PFSK-1 (cell line): Measurements from ENCODE around the gene PBX2.

Experiments
- FOXP2 ChIP-seq: optimal IDR thresholded peaks from 2 replicates; pipeline ENCODE3; 2011; ENCODE audit warnings: borderline replicate concordance, control low read depth, inconsistent platforms; ENCODE audit not compliant: insufficient read depth; ENCODE audit errors: extremely low read length, extremely low read depth
- POLR2AphosphoS5 ChIP-seq: IDR thresholded peaks from 2 replicates; pipeline ENCODE4 v1.6.1; 2012; ENCODE audit warnings: low read depth, mild to moderate bottlenecking, control low read depth, low read length, moderate library complexity
- SIN3A ChIP-seq: IDR thresholded peaks from 2 replicates; pipeline ENCODE4 v1.6.1; 2012; ENCODE audit warnings: mild to moderate bottlenecking, low read length, moderate library complexity, borderline replicate concordance; ENCODE audit not compliant: insufficient read depth
- TAF1 ChIP-seq: IDR thresholded peaks from 2 replicates; pipeline ENCODE4 v1.6.1; 2012; ENCODE audit warnings: low read length, control low read depth, borderline replicate concordance; ENCODE audit not compliant: insufficient read depth
- TF ChIP-seq, protein P1 (sequence below), 2 experiments: IDR thresholded peaks; 2 replicates each; pipeline versions ENCODE4 v1.6.1 to v1.8.0; 2011 to 2012; ENCODE audit warnings: low read depth in 2 of 2, low read length in 2 of 2, control low read depth in 1 of 2, inconsistent platforms in 1 of 2, mild to moderate bottlenecking in 1 of 2, moderate library complexity in 1 of 2; ENCODE audit not compliant: insufficient read depth in 1 of 2

PBX2 gene

GRCh38 chr6:32216285-32216684 is 26.3 kb upstream of the PBX2 start:
- TF ChIP-seq, protein P1, sequence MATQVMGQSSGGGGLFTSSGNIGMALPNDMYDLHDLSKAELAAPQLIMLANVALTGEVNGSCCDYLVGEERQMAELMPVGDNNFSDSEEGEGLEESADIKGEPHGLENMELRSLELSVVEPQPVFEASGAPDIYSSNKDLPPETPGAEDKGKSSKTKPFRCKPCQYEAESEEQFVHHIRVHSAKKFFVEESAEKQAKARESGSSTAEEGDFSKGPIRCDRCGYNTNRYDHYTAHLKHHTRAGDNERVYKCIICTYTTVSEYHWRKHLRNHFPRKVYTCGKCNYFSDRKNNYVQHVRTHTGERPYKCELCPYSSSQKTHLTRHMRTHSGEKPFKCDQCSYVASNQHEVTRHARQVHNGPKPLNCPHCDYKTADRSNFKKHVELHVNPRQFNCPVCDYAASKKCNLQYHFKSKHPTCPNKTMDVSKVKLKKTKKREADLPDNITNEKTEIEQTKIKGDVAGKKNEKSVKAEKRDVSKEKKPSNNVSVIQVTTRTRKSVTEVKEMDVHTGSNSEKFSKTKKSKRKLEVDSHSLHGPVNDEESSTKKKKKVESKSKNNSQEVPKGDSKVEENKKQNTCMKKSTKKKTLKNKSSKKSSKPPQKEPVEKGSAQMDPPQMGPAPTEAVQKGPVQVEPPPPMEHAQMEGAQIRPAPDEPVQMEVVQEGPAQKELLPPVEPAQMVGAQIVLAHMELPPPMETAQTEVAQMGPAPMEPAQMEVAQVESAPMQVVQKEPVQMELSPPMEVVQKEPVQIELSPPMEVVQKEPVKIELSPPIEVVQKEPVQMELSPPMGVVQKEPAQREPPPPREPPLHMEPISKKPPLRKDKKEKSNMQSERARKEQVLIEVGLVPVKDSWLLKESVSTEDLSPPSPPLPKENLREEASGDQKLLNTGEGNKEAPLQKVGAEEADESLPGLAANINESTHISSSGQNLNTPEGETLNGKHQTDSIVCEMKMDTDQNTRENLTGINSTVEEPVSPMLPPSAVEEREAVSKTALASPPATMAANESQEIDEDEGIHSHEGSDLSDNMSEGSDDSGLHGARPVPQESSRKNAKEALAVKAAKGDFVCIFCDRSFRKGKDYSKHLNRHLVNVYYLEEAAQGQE (IDR thresholded peaks at IDR 0.05; ENCODE audit: insufficient read depth in 1 of 2, low read depth in 2 of 2, low read length in 2 of 2): no peak
- TF ChIP-seq POLR2AphosphoS5 (no peak), FOXP2 (no peak), TAF1 (no peak), SIN3A (no peak)

DNA sequence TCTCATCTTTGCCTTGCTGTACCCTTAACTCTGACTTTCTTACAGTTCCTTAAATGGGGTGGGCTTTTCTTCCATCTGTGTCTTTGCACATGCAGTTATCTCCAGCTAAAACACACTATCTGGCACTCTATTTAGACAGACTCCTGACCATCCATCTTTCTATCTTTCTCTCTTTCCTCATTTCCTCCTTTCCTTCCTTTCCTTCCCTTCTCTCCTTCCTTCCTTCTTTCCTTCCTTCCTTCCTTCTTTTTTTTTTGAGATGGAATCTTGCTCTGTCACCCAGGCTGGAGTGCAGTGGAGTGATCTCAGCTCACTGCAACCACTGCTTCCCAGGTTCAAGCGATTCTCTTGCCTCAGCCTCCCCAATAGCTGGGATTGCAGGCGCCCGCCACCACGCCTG is 25.6 kb upstream of the PBX2 start:
- no peak for TF ChIP-seq SIN3A
- TF ChIP-seq, protein P1 (IDR thresholded peaks at IDR 0.05; ENCODE audit: insufficient read depth in 1 of 2, low read depth in 2 of 2, low read length in 2 of 2): no peak
- TF ChIP-seq FOXP2: no peak
- TF ChIP-seq TAF1: no peak
- TF ChIP-seq POLR2AphosphoS5: no peak

DNA sequence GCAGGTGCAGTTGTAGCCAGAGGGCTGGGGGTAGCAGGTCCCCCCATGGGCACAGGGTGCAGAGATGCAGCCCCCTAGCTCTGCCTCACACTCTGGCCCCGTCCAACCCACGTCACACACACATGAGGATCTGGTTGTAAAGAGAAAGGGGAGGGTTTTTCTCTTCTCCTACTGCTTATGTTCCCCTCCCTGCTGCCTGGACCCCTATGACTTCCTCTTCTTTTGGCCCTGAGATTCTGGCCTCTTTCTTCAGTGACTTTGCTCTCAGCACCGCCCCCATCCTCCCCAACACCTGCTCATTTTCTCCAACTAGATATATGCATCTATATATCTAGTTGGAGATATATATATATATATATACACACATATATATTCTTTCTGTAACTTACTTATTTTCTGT is 24.1 kb upstream of the PBX2 start:
- TF ChIP-seq TAF1: no peak
- no peak for TF ChIP-seq SIN3A
- no peak for TF ChIP-seq POLR2AphosphoS5
- no peak for TF ChIP-seq FOXP2
- TF ChIP-seq, protein P1 (IDR thresholded peaks at IDR 0.05; ENCODE audit: insufficient read depth in 1 of 2, low read depth in 2 of 2, low read length in 2 of 2): no peak

- no peak for TF ChIP-seq FOXP2
Observed at GRCh38 chr6:32213649-32214048, 23.6 kb upstream of the PBX2 start.

- TF ChIP-seq TAF1: no peak
- TF ChIP-seq POLR2AphosphoS5: no peak
- TF ChIP-seq, protein P1 (IDR thresholded peaks at IDR 0.05; ENCODE audit: insufficient read depth in 1 of 2, low read depth in 2 of 2, low read length in 2 of 2): no peak
- TF ChIP-seq FOXP2: no peak
- no peak for TF ChIP-seq SIN3A
Observed at GRCh38 chr6:32212076-32212760, 22.2 kb upstream of the PBX2 start.
